Astrocyte (in vitro differentiated cells and primary cell): ENCODE results near the gene ABI1. TPM values are rescaled to one million over a fixed set of nuclear protein-coding genes. Genes with fewer than 3 reads are reported as not detected.

ENCODE experiments used
- DNase-seq: peaks from one replicate; pipeline ENCODE4 v3.0.0-alpha.2; 2010; ENCODE audit warnings: low read depth
- FAIRE-seq: peaks from 2 replicates; lab custom pipeline; 2011; peaks lifted over from hg19 to GRCh38; lab: Jason Lieb, UNC
- H2AFZ ChIP-seq: 2 replicates; pipeline ENCODE4 v1.6.0; 2012; ENCODE audit warnings: low read depth, low read length, inconsistent platforms
- H3K27ac ChIP-seq: 2 replicates; pipeline ENCODE4 v1.5.1; 2011; ENCODE audit warnings: low read depth, low read length, inconsistent platforms
- H3K27me3 ChIP-seq: 2 replicates; pipeline ENCODE4 v1.6.0; 2011; ENCODE audit warnings: low read length, inconsistent platforms; ENCODE audit not compliant: insufficient read depth
- H3K36me3 ChIP-seq: 2 replicates; pipeline ENCODE4 v1.5.1; 2011; ENCODE audit warnings: low read length, inconsistent platforms; ENCODE audit not compliant: insufficient read depth
- H3K4me1 ChIP-seq: 2 replicates; pipeline ENCODE4 v1.5.1; 2011; ENCODE audit warnings: low read length, inconsistent platforms; ENCODE audit not compliant: insufficient read depth
- H3K4me2 ChIP-seq: 2 replicates; pipeline ENCODE4 v1.6.0; 2012; ENCODE audit warnings: low read length, inconsistent platforms
- H3K4me3 ChIP-seq: 2 replicates; pipeline ENCODE4 v1.5.1; 2011; ENCODE audit warnings: low read depth, mild to moderate bottlenecking, low read length, inconsistent platforms; ENCODE audit not compliant: insufficient read depth
- H3K79me2 ChIP-seq: 2 replicates; pipeline ENCODE4 v1.6.0; 2012; ENCODE audit warnings: mild to moderate bottlenecking, low read length, inconsistent platforms; ENCODE audit not compliant: insufficient read depth
- H3K9ac ChIP-seq: 2 replicates; pipeline ENCODE4 v1.6.0; 2012; ENCODE audit warnings: mild to moderate bottlenecking, low read length, inconsistent platforms
- H3K9me3 ChIP-seq: 2 replicates; pipeline ENCODE4 v1.5.1; 2012; ENCODE audit warnings: low read depth, mild to moderate bottlenecking, low read length, inconsistent platforms; ENCODE audit not compliant: insufficient read depth
- H4K20me1 ChIP-seq: 2 replicates; pipeline ENCODE4 v1.6.0; 2012; ENCODE audit warnings: low read length, inconsistent platforms; ENCODE audit not compliant: insufficient read depth
- H3K27ac Mint-ChIP-seq: one replicate; pipeline ENCODE4 v1.8.0; 2021; ENCODE audit warnings: mild to moderate bottlenecking, mixed read lengths; ENCODE audit not compliant: unreplicated experiment
- H3K27me3 Mint-ChIP-seq: one replicate; pipeline ENCODE4 v1.8.0; 2021; ENCODE audit warnings: low read depth, mixed read lengths; ENCODE audit not compliant: unreplicated experiment
- H3K36me3 Mint-ChIP-seq: one replicate; pipeline ENCODE4 v1.8.0; 2021; ENCODE audit warnings: low read depth, mixed read lengths; ENCODE audit not compliant: unreplicated experiment
- H3K4me1 Mint-ChIP-seq: one replicate; pipeline ENCODE4 v1.8.0; 2021; ENCODE audit warnings: low read depth, mixed read lengths; ENCODE audit not compliant: unreplicated experiment
- H3K4me3 Mint-ChIP-seq: one replicate; pipeline ENCODE4 v1.8.0; 2021; ENCODE audit warnings: mild to moderate bottlenecking, moderate library complexity, mixed read lengths; ENCODE audit not compliant: unreplicated experiment
- H3K9me3 Mint-ChIP-seq: one replicate; pipeline ENCODE4 v1.8.0; 2021; ENCODE audit warnings: mild to moderate bottlenecking, mixed read lengths; ENCODE audit not compliant: unreplicated experiment
- EZH2 ChIP-seq: IDR thresholded peaks from 2 replicates; pipeline ENCODE4 v1.6.1; 2012; ENCODE audit warnings: mild to moderate bottlenecking, low read length, inconsistent platforms; ENCODE audit not compliant: insufficient read depth
- total RNA-seq: library from RNA; stranded (reverse); gene quantifications from 2 replicates; pipeline ENCODE4 v1.2.1, GENCODE V29; 2021
- TF ChIP-seq, protein P1 (sequence below): IDR thresholded peaks from 2 replicates; pipeline ENCODE4 v1.5.1; 2011; ENCODE audit warnings: low read depth, mild to moderate bottlenecking, inconsistent platforms, low read length, moderate library complexity; ENCODE audit not compliant: insufficient read depth

The ABI1 gene
- total RNA-seq, 1 donor from 2014 or later, result 65.1 TPM

DNA sequence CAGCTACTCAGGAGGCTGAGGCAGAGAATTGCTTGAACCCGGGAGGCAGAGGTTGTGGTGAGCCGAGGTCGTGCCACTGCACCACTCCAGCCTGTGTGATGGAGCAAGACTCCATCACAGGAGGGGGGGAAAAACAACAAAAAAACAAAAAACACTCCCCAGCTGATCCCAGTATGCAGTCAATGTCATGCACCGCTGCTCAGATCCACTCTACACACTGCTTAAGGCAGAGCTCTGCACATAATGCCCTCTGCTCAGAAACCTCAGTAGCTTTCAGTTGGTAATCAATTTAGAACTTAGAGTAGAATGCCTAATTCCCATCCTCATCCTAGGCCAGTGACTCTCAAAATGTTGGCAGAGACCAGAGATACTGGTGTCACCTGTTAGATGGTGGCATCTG is 119.4 kb downstream of the ABI1 start:
- H3K27me3 ChIP-seq, result no peaks in the 10 kb centered on the region
- Mint-ChIP-seq H3K27me3 (no peaks in the 10 kb centered on the region), H3K27ac (no peak overlapping the region), H3K9me3 (no peaks in the 10 kb centered on the region), H3K36me3 (peaks cover 6% of the 10 kb centered on the region), H3K4me3 (no peak overlapping the region), H3K4me1 (peaks cover 12% of the 10 kb centered on the region)
- H3K4me1 ChIP-seq, result peaks cover 2% of the 10 kb centered on the region
- FAIRE-seq, result no peak
- DNase-seq, result no peak
- peaks cover 29% of the 10 kb centered on the region for H3K36me3 ChIP-seq
- H3K4me2 ChIP-seq, result no peak overlapping the region
- no peak overlapping the region for H3K4me3 ChIP-seq
- H4K20me1 ChIP-seq, result no peaks in the 10 kb centered on the region
- H3K79me2 ChIP-seq, result no peaks in the 10 kb centered on the region
- H2AFZ ChIP-seq, result no peak overlapping the region
- no peak overlapping the region for H3K9ac ChIP-seq
- H3K27ac ChIP-seq, result no peak overlapping the region
- TF ChIP-seq EZH2, result no peak
- TF ChIP-seq, protein P1, sequence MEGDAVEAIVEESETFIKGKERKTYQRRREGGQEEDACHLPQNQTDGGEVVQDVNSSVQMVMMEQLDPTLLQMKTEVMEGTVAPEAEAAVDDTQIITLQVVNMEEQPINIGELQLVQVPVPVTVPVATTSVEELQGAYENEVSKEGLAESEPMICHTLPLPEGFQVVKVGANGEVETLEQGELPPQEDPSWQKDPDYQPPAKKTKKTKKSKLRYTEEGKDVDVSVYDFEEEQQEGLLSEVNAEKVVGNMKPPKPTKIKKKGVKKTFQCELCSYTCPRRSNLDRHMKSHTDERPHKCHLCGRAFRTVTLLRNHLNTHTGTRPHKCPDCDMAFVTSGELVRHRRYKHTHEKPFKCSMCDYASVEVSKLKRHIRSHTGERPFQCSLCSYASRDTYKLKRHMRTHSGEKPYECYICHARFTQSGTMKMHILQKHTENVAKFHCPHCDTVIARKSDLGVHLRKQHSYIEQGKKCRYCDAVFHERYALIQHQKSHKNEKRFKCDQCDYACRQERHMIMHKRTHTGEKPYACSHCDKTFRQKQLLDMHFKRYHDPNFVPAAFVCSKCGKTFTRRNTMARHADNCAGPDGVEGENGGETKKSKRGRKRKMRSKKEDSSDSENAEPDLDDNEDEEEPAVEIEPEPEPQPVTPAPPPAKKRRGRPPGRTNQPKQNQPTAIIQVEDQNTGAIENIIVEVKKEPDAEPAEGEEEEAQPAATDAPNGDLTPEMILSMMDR, result no peak
- no peaks in the 10 kb centered on the region for H3K9me3 ChIP-seq

DNA sequence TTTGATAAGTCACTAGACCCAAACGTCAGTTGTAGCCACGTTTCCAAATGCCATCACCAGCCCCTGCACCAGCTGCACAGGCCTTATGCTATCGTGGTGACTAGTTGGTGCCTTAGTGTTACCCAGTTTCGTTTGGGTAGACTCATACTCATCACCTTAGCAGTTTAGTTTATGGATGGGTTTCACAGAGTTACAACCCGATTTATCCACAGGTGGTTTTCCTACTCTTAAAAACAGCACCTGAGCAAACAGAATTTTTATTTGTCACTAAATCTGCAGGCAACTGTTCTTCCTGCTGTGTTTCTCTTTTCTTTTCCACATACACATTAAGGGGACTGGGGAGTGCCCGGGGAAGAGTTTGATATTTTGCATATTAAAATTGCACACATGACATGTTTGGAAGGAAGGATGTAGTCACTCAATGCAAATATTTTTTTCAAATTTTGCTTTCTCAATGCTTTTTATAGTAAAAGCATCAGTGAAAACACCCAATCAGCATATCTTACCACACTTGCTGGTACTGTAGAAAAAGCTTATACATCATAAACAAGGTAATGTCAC is 121.6 kb downstream of the ABI1 start:
- TF ChIP-seq, protein P1, result no peak
- no peak for TF ChIP-seq EZH2
- Mint-ChIP-seq H3K36me3 (peaks cover 8% of the 10 kb centered on the region), H3K27ac (no peak overlapping the region), H3K4me3 (no peak overlapping the region), H3K9me3 (no peaks in the 10 kb centered on the region), H3K4me1 (peaks cover 16% of the 10 kb centered on the region), H3K27me3 (no peaks in the 10 kb centered on the region)
- DNase-seq, result no peak
- Histone ChIP-seq H3K4me3 (no peak overlapping the region), H2AFZ (no peak overlapping the region), H3K4me1 (peaks cover 5% of the 10 kb centered on the region), H3K9me3 (no peaks in the 10 kb centered on the region), H3K27ac (peak overlapping the region; percentile 82), H3K4me2 (no peak overlapping the region), H4K20me1 (no peaks in the 10 kb centered on the region), H3K9ac (no peak overlapping the region), H3K79me2 (no peaks in the 10 kb centered on the region), H3K36me3 (peaks cover 31% of the 10 kb centered on the region), H3K27me3 (no peaks in the 10 kb centered on the region)
- FAIRE-seq, result no peak

DNA sequence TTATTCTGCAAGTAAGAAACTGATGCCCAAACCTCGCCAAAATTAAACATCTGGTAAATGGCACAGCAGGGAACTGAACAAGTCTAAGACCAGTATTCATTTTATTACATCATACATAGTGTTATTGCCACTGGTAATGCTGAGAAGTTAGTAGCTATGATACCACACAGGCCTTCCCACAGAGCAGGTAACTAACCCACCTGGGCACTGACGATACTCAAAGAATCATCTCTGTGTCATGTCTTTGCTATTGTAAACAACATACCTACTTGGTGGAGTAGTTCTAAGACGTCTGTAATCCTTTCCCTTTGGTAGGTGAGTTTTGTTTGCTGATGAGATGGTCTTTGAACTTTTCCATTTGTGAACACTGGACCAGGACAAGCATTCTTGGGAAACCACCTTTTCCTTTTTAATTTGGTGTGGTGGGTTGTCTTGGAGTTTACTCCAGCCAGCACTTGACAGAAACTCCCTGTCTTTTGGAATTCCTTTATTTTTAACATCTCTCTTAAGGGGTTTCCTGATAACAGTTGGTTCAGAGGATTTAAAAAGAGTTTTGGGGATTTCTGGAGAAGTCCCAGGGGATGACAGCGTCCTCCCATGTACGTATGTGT is 122.4 kb downstream of the ABI1 start:
- Mint-ChIP-seq H3K4me1 (peaks cover 11% of the 10 kb centered on the region), H3K27ac (peak overlapping the region; percentile 27), H3K27me3 (no peaks in the 10 kb centered on the region), H3K4me3 (no peak overlapping the region), H3K9me3 (no peaks in the 10 kb centered on the region), H3K36me3 (peaks cover 8% of the 10 kb centered on the region)
- Histone ChIP-seq H3K36me3 (peaks cover 31% of the 10 kb centered on the region), H3K27ac (no peak overlapping the region), H3K4me2 (no peak overlapping the region), H3K27me3 (no peaks in the 10 kb centered on the region), H3K9ac (no peak overlapping the region), H3K4me1 (peaks cover 8% of the 10 kb centered on the region), H3K79me2 (no peaks in the 10 kb centered on the region), H2AFZ (no peak overlapping the region), H3K9me3 (no peaks in the 10 kb centered on the region), H3K4me3 (no peak overlapping the region), H4K20me1 (no peaks in the 10 kb centered on the region)
- no peak for DNase-seq
- TF ChIP-seq, protein P1, result no peak
- TF ChIP-seq EZH2, result no peak
- no peak for FAIRE-seq
